Measurements from ENCODE around the gene TTC17.
"Not testable (repeated sequence)": the region's sequence is repeated elsewhere in the genome, so short reads cannot be mapped to it uniquely, and the experiment has no call there.

Gene TTC17

DNA sequence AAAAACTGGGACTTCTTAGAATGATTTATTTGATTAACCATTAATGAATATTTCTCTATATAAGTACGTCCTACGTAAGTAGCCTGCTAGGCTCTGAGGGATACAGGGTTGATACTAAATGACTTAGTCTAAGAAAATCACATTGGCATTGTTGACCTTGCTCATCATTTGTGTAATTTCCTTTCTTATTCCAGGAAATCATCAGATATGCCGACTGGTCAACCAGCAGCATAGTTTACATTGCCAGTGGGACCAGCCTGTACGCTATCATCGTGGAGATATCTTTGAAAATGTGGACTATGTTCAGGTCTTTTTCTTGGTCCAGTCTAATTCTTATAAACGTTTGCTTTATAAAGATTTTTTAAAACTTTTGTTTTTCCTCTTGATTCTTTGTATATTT, 42.5 kb downstream of the TTC17 start:
- Histone ChIP-seq H2AFZ (ENCODE audit: low read length) (no peak overlapping the region), H3K27me3 (ENCODE audit: insufficient read depth, low read length, poor library complexity, severe bottlenecking) (no peaks in the 10 kb centered on the region), H3K4me1 (ENCODE audit: insufficient read depth, low read length, poor library complexity, severe bottlenecking) (no peaks in the 10 kb centered on the region), H3K9me2 (replicated peaks; ENCODE audit: low read depth, low read length) (no peaks in the 10 kb centered on the region), H3K4me3 (ENCODE audit: low read length, poor library complexity, severe bottlenecking) (no peak overlapping the region), H3K36me3 (ENCODE audit: insufficient read depth, low read length) (peaks cover 91% of the 10 kb centered on the region), H3K4me2 (ENCODE audit: low read depth, low read length, poor library complexity, severe bottlenecking) (no peak overlapping the region), H3F3A (ENCODE audit: low read depth) (no peaks in the 10 kb centered on the region), H4K20me1 (ENCODE audit: insufficient read depth, low read length, poor library complexity, severe bottlenecking) (no peaks in the 10 kb centered on the region), H3K79me2 (ENCODE audit: insufficient read depth, low read length) (no peaks in the 10 kb centered on the region), H3K9me3 (ENCODE audit: insufficient read depth, low read depth, low read length) (no peaks in the 10 kb centered on the region), H3K9ac (ENCODE audit: low read depth, low read length, poor library complexity, severe bottlenecking) (no peak overlapping the region)
- TF ChIP-seq, protein P1, sequence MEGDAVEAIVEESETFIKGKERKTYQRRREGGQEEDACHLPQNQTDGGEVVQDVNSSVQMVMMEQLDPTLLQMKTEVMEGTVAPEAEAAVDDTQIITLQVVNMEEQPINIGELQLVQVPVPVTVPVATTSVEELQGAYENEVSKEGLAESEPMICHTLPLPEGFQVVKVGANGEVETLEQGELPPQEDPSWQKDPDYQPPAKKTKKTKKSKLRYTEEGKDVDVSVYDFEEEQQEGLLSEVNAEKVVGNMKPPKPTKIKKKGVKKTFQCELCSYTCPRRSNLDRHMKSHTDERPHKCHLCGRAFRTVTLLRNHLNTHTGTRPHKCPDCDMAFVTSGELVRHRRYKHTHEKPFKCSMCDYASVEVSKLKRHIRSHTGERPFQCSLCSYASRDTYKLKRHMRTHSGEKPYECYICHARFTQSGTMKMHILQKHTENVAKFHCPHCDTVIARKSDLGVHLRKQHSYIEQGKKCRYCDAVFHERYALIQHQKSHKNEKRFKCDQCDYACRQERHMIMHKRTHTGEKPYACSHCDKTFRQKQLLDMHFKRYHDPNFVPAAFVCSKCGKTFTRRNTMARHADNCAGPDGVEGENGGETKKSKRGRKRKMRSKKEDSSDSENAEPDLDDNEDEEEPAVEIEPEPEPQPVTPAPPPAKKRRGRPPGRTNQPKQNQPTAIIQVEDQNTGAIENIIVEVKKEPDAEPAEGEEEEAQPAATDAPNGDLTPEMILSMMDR (conservative IDR thresholded peaks at IDR 0.05; ENCODE audit: low read length): no peak

DNA sequence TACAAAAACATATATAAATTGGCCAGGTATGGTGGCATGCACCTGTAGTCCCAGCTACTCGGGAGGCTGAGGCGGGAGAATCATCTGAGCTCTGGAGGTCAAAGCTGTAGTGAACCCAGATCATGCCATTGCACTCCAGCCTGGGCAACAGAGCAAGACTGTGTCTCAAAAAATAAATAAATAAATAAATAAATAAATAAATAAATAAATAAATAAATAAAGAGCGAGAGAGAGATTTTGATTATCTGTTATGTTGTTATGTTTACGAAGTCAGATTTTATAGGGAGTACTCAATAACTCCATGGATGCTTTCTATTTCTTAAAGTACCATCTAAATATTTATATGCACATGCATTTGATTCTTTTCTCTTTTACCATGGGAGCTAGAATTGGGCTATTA, 43.1 kb downstream of the TTC17 start:
- peaks cover 89% of the 10 kb centered on the region for H3K36me3 ChIP-seq (ENCODE audit: insufficient read depth, low read length)
- not testable (repeated sequence) for H3K9me3 ChIP-seq (ENCODE audit: insufficient read depth, low read depth, low read length); H4K20me1 ChIP-seq (ENCODE audit: insufficient read depth, low read length, poor library complexity, severe bottlenecking); H3K9me2 ChIP-seq (replicated peaks; ENCODE audit: low read depth, low read length); H3K9ac ChIP-seq (ENCODE audit: low read depth, low read length, poor library complexity, severe bottlenecking); H2AFZ ChIP-seq (ENCODE audit: low read length); H3K79me2 ChIP-seq (ENCODE audit: insufficient read depth, low read length); H3F3A ChIP-seq (ENCODE audit: low read depth); H3K27me3 ChIP-seq (ENCODE audit: insufficient read depth, low read length, poor library complexity, severe bottlenecking); H3K4me3 ChIP-seq (ENCODE audit: low read length, poor library complexity, severe bottlenecking); H3K4me1 ChIP-seq (ENCODE audit: insufficient read depth, low read length, poor library complexity, severe bottlenecking); H3K4me2 ChIP-seq (ENCODE audit: low read depth, low read length, poor library complexity, severe bottlenecking)

DNA sequence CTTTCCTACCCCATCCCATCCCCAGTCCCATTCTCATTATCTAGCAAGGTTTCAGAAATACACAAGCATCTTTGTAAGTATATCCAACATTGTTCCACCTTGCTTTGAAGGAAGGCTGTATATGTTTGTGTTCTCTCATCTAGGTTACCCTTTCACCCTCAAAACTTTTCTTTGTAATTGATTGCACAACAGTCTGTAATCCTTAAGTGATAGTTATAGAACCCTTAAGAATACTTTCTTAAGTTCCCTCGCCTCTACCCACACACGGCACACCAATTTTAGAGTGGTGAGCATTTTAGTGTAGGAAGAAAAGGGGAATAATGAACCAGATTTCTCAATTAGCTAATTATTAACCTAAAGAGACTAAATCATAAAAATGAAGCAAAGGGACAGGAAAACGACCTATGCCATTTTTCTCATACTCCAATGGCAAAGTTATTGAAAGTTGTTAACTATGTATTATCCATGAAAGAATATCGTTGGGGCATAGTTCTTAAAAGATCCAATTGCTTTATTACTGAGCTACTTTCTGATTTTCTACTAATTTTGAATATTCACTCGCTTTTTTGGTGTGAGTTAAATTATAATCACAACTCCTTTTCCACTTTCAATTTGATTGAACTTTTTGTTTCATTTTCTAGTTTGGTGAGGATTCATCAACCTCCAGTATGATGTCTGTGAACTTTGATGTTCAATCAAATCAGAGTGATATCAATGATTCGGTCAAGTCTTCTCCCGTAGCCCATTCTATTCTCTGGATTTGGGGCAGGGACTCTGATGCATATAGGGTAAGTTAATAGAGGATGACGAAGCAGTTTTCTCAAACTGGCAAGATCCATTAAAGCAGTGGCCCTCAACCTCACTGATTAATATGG, 44.9 kb downstream of the TTC17 start:
- no peaks in the 10 kb centered on the region for H3K27me3 ChIP-seq (ENCODE audit: insufficient read depth, low read length, poor library complexity, severe bottlenecking)
- H3F3A ChIP-seq (ENCODE audit: low read depth): no peaks in the 10 kb centered on the region
- H3K36me3 ChIP-seq (ENCODE audit: insufficient read depth, low read length): peaks cover 82% of the 10 kb centered on the region; the same call in 1 of the 2 replicates
- TF ChIP-seq, protein P1 (conservative IDR thresholded peaks at IDR 0.05; ENCODE audit: low read length): no peak
- TF ChIP-seq EZH2phosphoT487 (IDR thresholded peaks at IDR 0.05; ENCODE audit: borderline replicate concordance): no peak
- no peaks in the 10 kb centered on the region for H3K79me2 ChIP-seq (ENCODE audit: insufficient read depth, low read length)
- H3K9me3 ChIP-seq (ENCODE audit: insufficient read depth, low read depth, low read length): no peaks in the 10 kb centered on the region
- no peak overlapping the region for H2AFZ ChIP-seq (ENCODE audit: low read length)
- H3K9ac ChIP-seq (ENCODE audit: low read depth, low read length, poor library complexity, severe bottlenecking): no peak overlapping the region
- H3K4me2 ChIP-seq (ENCODE audit: low read depth, low read length, poor library complexity, severe bottlenecking): no peak overlapping the region
- no peaks in the 10 kb centered on the region for H4K20me1 ChIP-seq (ENCODE audit: insufficient read depth, low read length, poor library complexity, severe bottlenecking)
- no peaks in the 10 kb centered on the region for H3K4me1 ChIP-seq (ENCODE audit: insufficient read depth, low read length, poor library complexity, severe bottlenecking)
- H3K4me3 ChIP-seq (ENCODE audit: low read length, poor library complexity, severe bottlenecking): no peak overlapping the region
- H3K9me2 ChIP-seq (replicated peaks; ENCODE audit: low read depth, low read length): no peaks in the 10 kb centered on the region

DNA sequence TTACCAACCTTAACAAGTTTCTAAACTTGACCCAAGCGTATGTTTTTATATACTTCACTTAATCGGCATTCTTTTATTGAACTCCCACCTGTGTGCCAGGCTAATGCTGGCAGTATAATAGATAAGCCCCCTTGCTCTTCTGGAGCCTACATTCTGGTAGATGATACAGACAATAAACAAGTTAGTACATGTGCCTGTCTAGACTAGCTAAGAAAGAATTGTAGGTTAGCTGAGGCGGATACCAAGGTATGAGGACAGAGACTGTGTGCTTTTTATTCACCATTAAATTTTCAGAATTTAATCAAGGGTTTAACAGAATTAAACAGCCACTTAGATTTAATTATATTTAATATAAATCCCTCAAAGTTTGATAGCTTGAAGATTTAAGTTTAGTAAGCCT, 45.7 kb downstream of the TTC17 start:
- no peaks in the 10 kb centered on the region for H3K4me1 ChIP-seq (ENCODE audit: insufficient read depth, low read length, poor library complexity, severe bottlenecking)
- H3F3A ChIP-seq (ENCODE audit: low read depth): no peaks in the 10 kb centered on the region
- no peaks in the 10 kb centered on the region for H3K9me2 ChIP-seq (replicated peaks; ENCODE audit: low read depth, low read length)
- no peak overlapping the region for H3K9ac ChIP-seq (ENCODE audit: low read depth, low read length, poor library complexity, severe bottlenecking)
- H3K4me3 ChIP-seq (ENCODE audit: low read length, poor library complexity, severe bottlenecking): no peak overlapping the region
- peaks cover 82% of the 10 kb centered on the region; the same call in 1 of the 2 replicates for H3K36me3 ChIP-seq (ENCODE audit: insufficient read depth, low read length)
- no peaks in the 10 kb centered on the region for H4K20me1 ChIP-seq (ENCODE audit: insufficient read depth, low read length, poor library complexity, severe bottlenecking)
- H3K79me2 ChIP-seq (ENCODE audit: insufficient read depth, low read length): no peaks in the 10 kb centered on the region
- no peaks in the 10 kb centered on the region for H3K27me3 ChIP-seq (ENCODE audit: insufficient read depth, low read length, poor library complexity, severe bottlenecking)
- H3K9me3 ChIP-seq (ENCODE audit: insufficient read depth, low read depth, low read length): no peaks in the 10 kb centered on the region
- TF ChIP-seq EZH2phosphoT487 (IDR thresholded peaks at IDR 0.05; ENCODE audit: borderline replicate concordance): no peak
- TF ChIP-seq, protein P1 (conservative IDR thresholded peaks at IDR 0.05; ENCODE audit: low read length): no peak
- H2AFZ ChIP-seq (ENCODE audit: low read length): no peak overlapping the region
- no peak overlapping the region for H3K4me2 ChIP-seq (ENCODE audit: low read depth, low read length, poor library complexity, severe bottlenecking)

Measured in Loucy (cell line).